Measurements from ENCODE around the gene MYLK4. TPM values are rescaled to one million over a fixed set of nuclear protein-coding genes. Genes with fewer than 3 reads are reported as not detected.

Gene MYLK4
- total and polyA plus RNA-seq, 2 of the 13 experiments (the other 11 are each of a cell fraction or from before 2014, with no cell fraction given) = 0.26 to 0.29 TPM

- TF ChIP-seq ZNF12 (CRISPR knock-in tag; IDR thresholded peaks at IDR 0.05) = no peak
- no peak for TF ChIP-seq NR2F1 (CRISPR knock-in tag; IDR thresholded peaks at IDR 0.05)
- TF ChIP-seq ZC3H4 (CRISPR knock-in tag; IDR thresholded peaks at IDR 0.05; ENCODE audit: borderline replicate concordance) = no peak
- TF ChIP-seq ATRX (CRISPR knock-in tag; IDR thresholded peaks at IDR 0.05; ENCODE audit: borderline replicate concordance) = no peak
- no peak for TF ChIP-seq GMEB1 (CRISPR knock-in tag; IDR thresholded peaks at IDR 0.05; ENCODE audit: borderline replicate concordance)
- no peak for TF ChIP-seq ZNF792 (CRISPR knock-in tag; IDR thresholded peaks at IDR 0.05)
- TF ChIP-seq ZNF207 (IDR thresholded peaks at IDR 0.05; ENCODE audit: borderline replicate concordance) = no peak
- TF ChIP-seq HDAC2 (CRISPR knock-in tag; IDR thresholded peaks at IDR 0.05) = no peak
- no peak for TF ChIP-seq ATF7-NPFF (CRISPR knock-in tag; IDR thresholded peaks at IDR 0.05; ENCODE audit: low read depth)
- TF ChIP-seq ZSCAN22 (CRISPR knock-in tag; IDR thresholded peaks at IDR 0.05) = no peak
- 0 out of 2 replicates have a peak, but pooled peaks have one; percentile 26 for TF ChIP-seq HOMEZ (CRISPR knock-in tag; IDR thresholded peaks at IDR 0.05; ENCODE audit: low read depth)
- no peak for TF ChIP-seq NR2C2 (CRISPR knock-in tag; IDR thresholded peaks at IDR 0.05; ENCODE audit: borderline replicate concordance)
- TF ChIP-seq SOX13 (IDR thresholded peaks at IDR 0.05) = no peak
- no peak for TF ChIP-seq SOX13 (CRISPR knock-in tag; conservative IDR thresholded peaks at IDR 0.05 in 1 of 2, IDR thresholded peaks at IDR 0.05 in 1 of 2)
- TF ChIP-seq JUNB (CRISPR knock-in tag; IDR thresholded peaks at IDR 0.05; ENCODE audit: borderline replicate concordance) = no peak
- no peak for TF ChIP-seq ZNF652 (CRISPR knock-in tag; IDR thresholded peaks at IDR 0.05; ENCODE audit: borderline replicate concordance, low read depth)
- TF ChIP-seq, protein P1, sequence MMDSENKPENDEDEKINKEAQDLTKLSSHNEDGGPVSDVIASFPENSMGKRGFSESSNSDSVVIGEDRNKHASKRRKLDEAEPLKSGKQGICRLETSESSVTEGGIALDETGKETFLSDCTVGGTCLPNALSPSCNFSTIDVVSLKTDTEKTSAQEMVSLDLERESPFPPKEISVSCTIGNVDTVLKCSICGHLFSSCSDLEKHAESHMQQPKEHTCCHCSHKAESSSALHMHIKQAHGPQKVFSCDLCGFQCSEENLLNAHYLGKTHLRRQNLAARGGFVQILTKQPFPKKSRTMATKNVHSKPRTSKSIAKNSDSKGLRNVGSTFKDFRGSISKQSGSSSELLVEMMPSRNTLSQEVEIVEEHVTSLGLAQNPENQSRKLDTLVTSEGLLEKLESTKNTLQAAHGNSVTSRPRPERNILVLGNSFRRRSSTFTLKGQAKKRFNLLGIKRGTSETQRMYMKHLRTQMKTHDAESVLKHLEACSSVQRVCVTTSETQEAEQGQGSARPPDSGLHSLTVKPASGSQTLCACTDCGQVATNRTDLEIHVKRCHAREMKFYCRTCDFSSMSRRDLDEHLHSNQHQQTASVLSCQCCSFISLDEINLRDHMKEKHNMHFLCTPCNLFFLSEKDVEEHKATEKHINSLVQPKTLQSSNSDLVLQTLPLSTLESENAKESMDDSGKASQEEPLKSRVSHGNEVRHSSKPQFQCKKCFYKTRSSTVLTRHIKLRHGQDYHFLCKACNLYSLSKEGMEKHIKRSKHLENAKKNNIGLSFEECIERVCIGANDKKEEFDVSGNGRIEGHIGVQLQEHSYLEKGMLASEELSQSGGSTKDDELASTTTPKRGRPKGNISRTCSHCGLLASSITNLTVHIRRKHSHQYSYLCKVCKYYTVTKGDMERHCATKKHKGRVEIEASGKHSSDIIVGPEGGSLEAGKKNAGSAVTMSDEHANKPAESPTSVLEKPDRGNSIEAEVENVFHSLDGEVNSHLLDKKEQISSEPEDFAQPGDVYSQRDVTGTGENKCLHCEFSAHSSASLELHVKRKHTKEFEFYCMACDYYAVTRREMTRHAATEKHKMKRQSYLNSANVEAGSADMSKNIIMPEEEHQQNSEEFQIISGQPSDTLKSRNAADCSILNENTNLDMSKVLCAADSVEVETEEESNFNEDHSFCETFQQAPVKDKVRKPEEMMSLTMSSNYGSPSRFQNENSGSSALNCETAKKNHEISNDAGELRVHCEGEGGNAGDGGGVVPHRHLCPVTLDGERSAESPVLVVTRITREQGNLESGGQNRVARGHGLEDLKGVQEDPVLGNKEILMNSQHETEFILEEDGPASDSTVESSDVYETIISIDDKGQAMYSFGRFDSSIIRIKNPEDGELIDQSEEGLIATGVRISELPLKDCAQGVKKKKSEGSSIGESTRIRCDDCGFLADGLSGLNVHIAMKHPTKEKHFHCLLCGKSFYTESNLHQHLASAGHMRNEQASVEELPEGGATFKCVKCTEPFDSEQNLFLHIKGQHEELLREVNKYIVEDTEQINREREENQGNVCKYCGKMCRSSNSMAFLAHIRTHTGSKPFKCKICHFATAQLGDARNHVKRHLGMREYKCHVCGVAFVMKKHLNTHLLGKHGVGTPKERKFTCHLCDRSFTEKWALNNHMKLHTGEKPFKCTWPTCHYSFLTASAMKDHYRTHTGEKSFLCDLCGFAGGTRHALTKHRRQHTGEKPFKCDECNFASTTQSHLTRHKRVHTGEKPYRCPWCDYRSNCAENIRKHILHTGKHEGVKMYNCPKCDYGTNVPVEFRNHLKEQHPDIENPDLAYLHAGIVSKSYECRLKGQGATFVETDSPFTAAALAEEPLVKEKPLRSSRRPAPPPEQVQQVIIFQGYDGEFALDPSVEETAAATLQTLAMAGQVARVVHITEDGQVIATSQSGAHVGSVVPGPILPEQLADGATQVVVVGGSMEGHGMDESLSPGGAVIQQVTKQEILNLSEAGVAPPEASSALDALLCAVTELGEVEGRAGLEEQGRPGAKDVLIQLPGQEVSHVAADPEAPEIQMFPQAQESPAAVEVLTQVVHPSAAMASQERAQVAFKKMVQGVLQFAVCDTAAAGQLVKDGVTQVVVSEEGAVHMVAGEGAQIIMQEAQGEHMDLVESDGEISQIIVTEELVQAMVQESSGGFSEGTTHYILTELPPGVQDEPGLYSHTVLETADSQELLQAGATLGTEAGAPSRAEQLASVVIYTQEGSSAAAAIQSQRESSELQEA (CRISPR knock-in tag; IDR thresholded peaks at IDR 0.05; ENCODE audit: not compliant biosample characterization) = no peak
- 0 out of 2 replicates have a peak, but pooled peaks have one; percentile 28 for TF ChIP-seq SAP130 (CRISPR knock-in tag; IDR thresholded peaks at IDR 0.05; ENCODE audit: low read depth)
- no peak for TF ChIP-seq KDM5B (CRISPR knock-in tag; IDR thresholded peaks at IDR 0.05; ENCODE audit: borderline replicate concordance)
Observed at GRCh38 chr6:2738373-2738979, 12.2 kb downstream of the MYLK4 start (continued).

Data from HepG2 (cell line).